DND-41 (cell line): ENCODE measurements around the gene NOC2L.
"Not testable (repeated sequence)": the region's sequence is repeated elsewhere in the genome, so short reads cannot be mapped to it uniquely, and the experiment has no call there.

Source experiments
- ATAC-seq: fragments of 200-7000 bp; cut with Tn5 transposase; 3 replicates; pipeline ENCODE4 v1.9.1; 2021; ENCODE audit warnings: low read depth; ENCODE audit not compliant: insufficient read depth
- DNase-seq: peaks from one replicate; pipeline ENCODE4 v3.0.0-alpha.2; 2020
- H2AFZ ChIP-seq: 2 replicates; pipeline ENCODE4 v1.6.0; 2012; ENCODE audit warnings: low read depth, low read length
- H3K27ac ChIP-seq: 2 replicates; pipeline ENCODE4 v1.5.1; 2012; ENCODE audit warnings: low read length, inconsistent platforms
- H3K27me3 ChIP-seq: fragments of 200-600 bp; sonication (generic); 2 replicates; pipeline ENCODE4 v1.6.0; 2012; ENCODE audit warnings: low read length, mild to moderate bottlenecking, inconsistent platforms; ENCODE audit not compliant: insufficient read depth, poor library complexity
- H3K36me3 ChIP-seq: 2 replicates; pipeline ENCODE4 v1.5.1; 2012; ENCODE audit warnings: low read length, inconsistent platforms; ENCODE audit not compliant: insufficient read depth
- H3K4me1 ChIP-seq: 2 replicates; pipeline ENCODE4 v1.5.1; 2012; ENCODE audit warnings: mild to moderate bottlenecking, low read length; ENCODE audit not compliant: insufficient read depth
- H3K4me2 ChIP-seq: 2 replicates; pipeline ENCODE4 v1.6.0; 2012; ENCODE audit warnings: mild to moderate bottlenecking, moderate library complexity, low read length, inconsistent platforms; ENCODE audit not compliant: insufficient read depth
- H3K4me3 ChIP-seq, 2 experiments: fragments of 200-600 bp in 1 of 2; shearing (Covaris generic) in 1 of 2; 2 replicates each; pipeline ENCODE4 v1.5.1; 2012 to 2016; ENCODE audit warnings: inconsistent platforms in 2 of 2, low read length in 2 of 2, mild to moderate bottlenecking in 2 of 2, low read depth in 1 of 2, moderate library complexity in 1 of 2
- H3K79me2 ChIP-seq: 2 replicates; pipeline ENCODE4 v1.6.0; 2012; ENCODE audit warnings: low read length, inconsistent platforms; ENCODE audit not compliant: insufficient read depth
- H3K9ac ChIP-seq: 2 replicates; pipeline ENCODE4 v1.6.0; 2012; ENCODE audit warnings: low read depth, mild to moderate bottlenecking, inconsistent platforms, low read length, moderate library complexity
- H3K9me3 ChIP-seq: 2 replicates; pipeline ENCODE4 v1.5.1; 2012; ENCODE audit warnings: low read length, moderate library complexity, mild to moderate bottlenecking, inconsistent platforms; ENCODE audit not compliant: insufficient read depth, severe bottlenecking
- H4K20me1 ChIP-seq: 2 replicates; pipeline ENCODE4 v1.6.0; 2012; ENCODE audit warnings: low read length; ENCODE audit not compliant: insufficient read depth
- EZH2 ChIP-seq: IDR thresholded peaks from 3 replicates; pipeline ENCODE4 v1.6.1; 2012; ENCODE audit warnings: borderline replicate concordance, low read depth, mild to moderate bottlenecking, moderate library complexity, low read length, inconsistent platforms; ENCODE audit not compliant: severe bottlenecking
- TF ChIP-seq, protein P1 (sequence below): IDR thresholded peaks from 2 replicates; pipeline ENCODE4 v1.5.1; 2012; ENCODE audit warnings: borderline replicate concordance, low read length, moderate library complexity, mild to moderate bottlenecking; ENCODE audit not compliant: poor library complexity, severe bottlenecking; ENCODE audit errors: extremely low read depth

Gene NOC2L

DNA sequence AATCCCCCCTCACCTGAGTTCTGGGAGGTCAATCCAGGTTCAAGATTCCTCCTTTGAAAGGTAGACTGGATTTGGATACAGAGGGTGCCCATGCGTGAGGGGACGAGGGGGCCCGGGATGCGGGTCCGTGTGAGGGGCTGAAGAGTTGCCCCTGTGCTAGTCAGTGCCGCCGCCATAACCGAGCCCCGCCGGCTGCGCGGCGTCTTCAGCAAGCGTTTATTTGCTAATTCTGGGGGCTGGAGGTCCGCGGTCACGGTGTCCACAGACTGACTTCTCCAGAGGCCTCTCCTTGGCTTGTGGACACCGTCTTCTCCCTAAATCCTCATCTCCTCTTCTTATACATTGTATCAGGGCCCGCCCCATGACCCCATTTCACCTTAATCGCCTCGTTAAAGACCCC, 56.3 kb downstream of the NOC2L start:
- H2AFZ ChIP-seq = no peak overlapping the region
- TF ChIP-seq EZH2 = no peak
- TF ChIP-seq, protein P1, sequence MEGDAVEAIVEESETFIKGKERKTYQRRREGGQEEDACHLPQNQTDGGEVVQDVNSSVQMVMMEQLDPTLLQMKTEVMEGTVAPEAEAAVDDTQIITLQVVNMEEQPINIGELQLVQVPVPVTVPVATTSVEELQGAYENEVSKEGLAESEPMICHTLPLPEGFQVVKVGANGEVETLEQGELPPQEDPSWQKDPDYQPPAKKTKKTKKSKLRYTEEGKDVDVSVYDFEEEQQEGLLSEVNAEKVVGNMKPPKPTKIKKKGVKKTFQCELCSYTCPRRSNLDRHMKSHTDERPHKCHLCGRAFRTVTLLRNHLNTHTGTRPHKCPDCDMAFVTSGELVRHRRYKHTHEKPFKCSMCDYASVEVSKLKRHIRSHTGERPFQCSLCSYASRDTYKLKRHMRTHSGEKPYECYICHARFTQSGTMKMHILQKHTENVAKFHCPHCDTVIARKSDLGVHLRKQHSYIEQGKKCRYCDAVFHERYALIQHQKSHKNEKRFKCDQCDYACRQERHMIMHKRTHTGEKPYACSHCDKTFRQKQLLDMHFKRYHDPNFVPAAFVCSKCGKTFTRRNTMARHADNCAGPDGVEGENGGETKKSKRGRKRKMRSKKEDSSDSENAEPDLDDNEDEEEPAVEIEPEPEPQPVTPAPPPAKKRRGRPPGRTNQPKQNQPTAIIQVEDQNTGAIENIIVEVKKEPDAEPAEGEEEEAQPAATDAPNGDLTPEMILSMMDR = no peak
- H4K20me1 ChIP-seq = peaks cover 18% of the 10 kb centered on the region
- no peak overlapping the region for H3K27ac ChIP-seq
- H3K4me1 ChIP-seq = peaks cover 20% of the 10 kb centered on the region
- no peak overlapping the region for H3K4me2 ChIP-seq
- H3K27me3 ChIP-seq = no peaks in the 10 kb centered on the region
- DNase-seq (no peak), ATAC-seq (no peak)
- H3K9me3 ChIP-seq = no peaks in the 10 kb centered on the region
- H3K9ac ChIP-seq = no peak overlapping the region
- H3K79me2 ChIP-seq = no peaks in the 10 kb centered on the region
- no peak overlapping the region for H3K4me3 ChIP-seq
- H3K36me3 ChIP-seq = peaks cover 3% of the 10 kb centered on the region; the same call in 1 of the 2 replicates

DNA sequence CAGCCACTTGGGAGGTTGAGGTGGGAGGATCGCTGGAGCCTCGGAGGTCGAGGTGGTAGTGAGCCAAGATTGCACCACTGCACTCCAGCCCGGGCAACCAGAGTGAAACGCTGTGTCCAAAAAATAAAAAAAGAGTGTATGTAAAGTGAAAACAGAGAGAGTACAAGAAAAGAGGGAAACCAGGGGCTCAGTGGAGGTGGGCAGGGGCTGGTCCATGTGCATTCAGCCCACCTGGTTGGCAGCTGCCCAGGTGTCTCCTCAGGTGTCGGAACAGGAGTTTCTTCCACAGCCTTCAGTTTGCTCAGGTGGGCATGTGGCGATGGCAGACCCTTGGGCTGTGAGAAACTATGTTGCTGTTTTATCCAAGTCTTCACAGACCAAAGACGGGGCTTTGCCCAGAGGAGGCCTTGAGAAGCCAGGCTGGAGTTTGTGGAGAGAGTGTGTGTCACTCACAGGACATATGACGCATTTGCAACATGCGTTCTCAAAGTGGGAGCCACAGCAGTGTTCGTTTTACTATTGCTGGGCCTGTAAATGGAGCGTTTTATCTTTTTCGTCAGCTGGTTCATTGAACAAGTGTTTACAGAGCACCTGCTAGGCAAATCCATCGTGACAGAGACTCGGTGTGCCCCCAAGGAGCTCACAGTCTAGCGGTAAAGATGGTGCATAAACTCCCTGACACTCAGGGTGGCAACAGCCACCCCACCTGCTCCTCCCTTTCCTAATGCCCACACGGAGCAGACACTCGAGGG, 57.8 kb downstream of the NOC2L start:
- no peak for DNase-seq
- H3K27me3 ChIP-seq = peaks cover 3% of the 10 kb centered on the region

DNA sequence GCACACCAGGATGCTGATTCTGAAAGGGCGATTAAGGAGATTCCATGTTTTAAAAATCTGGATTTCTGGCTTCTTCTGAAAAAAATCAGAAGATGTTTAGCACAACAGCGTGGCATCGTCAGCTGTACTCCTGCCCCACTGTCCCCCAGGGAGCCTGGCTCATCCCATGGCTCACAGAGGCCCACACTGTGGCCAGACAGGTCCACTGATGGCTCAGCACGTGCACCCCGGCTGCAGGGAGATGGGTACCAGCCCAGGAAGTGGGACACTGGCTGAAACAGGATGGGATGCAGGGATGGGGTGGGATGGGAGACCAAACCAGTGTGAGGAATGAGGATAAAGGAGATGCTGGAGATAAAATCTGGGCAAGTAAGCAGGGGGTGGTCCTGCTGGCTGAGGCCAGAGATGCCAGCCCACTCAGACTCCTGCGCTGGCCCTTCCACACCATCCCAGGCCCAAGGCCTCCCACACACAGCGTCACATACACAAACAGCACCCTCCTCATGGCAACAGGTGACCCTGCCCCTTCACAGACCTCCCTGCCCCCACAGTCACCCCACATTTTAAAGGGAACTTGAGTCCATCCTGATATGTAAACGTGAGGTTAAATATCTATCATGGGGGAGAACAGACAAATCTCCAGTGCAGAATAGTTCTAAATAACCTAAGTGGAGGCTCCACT, 59.3 kb downstream of the NOC2L start:
- H4K20me1 ChIP-seq = no peaks in the 10 kb centered on the region
- no peaks in the 10 kb centered on the region for H3K36me3 ChIP-seq
- H3K27ac ChIP-seq = no peak overlapping the region
- no peaks in the 10 kb centered on the region for H3K79me2 ChIP-seq
- no peak overlapping the region for H3K9ac ChIP-seq
- H3K4me1 ChIP-seq = peaks cover 7% of the 10 kb centered on the region
- no peak for ATAC-seq
- TF ChIP-seq, protein P1 = no peak
- TF ChIP-seq EZH2 = no peak
- no peak overlapping the region for H2AFZ ChIP-seq
- DNase-seq = no peak
- H3K9me3 ChIP-seq = no peaks in the 10 kb centered on the region
- H3K27me3 ChIP-seq = peaks cover 3% of the 10 kb centered on the region
- no peak overlapping the region for H3K4me3 ChIP-seq
- no peak overlapping the region for H3K4me2 ChIP-seq

More for the DNA sequence above, 57.8 kb downstream of the NOC2L start:
- Histone ChIP-seq H3K36me3 (no peaks in the 10 kb centered on the region; the same call in 1 of the 2 replicates), H3K79me2 (no peaks in the 10 kb centered on the region), H3K4me3 (no peak overlapping the region), H3K9me3 (no peaks in the 10 kb centered on the region), H3K4me1 (peaks cover 20% of the 10 kb centered on the region), H3K4me2 (no peak overlapping the region), H3K9ac (no peak overlapping the region), H4K20me1 (peaks cover 10% of the 10 kb centered on the region), H2AFZ (no peak overlapping the region), H3K27ac (no peak overlapping the region)
- ATAC-seq = no peak
- TF ChIP-seq, protein P1 = no peak
- no peak for TF ChIP-seq EZH2

DNA sequence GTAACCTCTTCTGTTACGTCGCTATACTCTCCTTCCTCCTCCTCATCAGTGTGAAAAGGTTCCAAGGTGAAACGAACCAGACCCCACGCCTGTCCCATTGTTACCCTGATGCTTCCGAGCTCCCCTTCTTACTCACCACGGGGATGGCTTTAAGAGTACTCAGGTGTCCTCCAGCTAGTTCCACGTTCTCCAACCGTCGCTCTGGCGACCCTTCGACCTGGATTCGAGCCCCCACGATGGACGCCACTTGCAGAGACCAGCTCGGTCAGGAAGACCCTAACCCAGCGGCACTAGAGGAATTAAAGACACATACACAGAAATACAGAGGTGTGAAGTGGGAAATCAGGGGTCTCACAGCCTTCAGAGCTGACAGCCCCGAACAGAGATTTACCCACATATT, 61.1 kb downstream of the NOC2L start:
- H3K9me3 ChIP-seq, H3K36me3 ChIP-seq, H2AFZ ChIP-seq, H3K4me2 ChIP-seq, H3K4me3 ChIP-seq, H3K9ac ChIP-seq, H3K27ac ChIP-seq, H3K4me1 ChIP-seq, H3K79me2 ChIP-seq, ATAC-seq, H4K20me1 ChIP-seq, DNase-seq, H3K27me3 ChIP-seq: not testable (repeated sequence)
